ENCODE results near the gene PTPRK. TPM values are rescaled to one million over a fixed set of nuclear protein-coding genes. Genes with fewer than 3 reads are reported as not detected.
"Not testable (repeated sequence)": the region's sequence is repeated elsewhere in the genome, so short reads cannot be mapped to it uniquely, and the experiment has no call there.

The PTPRK gene
- polyA plus RNA-seq, 3 donors = 46.9 to 52.3 (median 51.2) TPM

- no peak for DNase-seq
Observed at GRCh38 chr6:128456510-128457230, 63.7 kb downstream of the PTPRK start.

- no peak for DNase-seq
Observed at GRCh38 chr6:128455959-128456358, 64.4 kb downstream of the PTPRK start.

DNA sequence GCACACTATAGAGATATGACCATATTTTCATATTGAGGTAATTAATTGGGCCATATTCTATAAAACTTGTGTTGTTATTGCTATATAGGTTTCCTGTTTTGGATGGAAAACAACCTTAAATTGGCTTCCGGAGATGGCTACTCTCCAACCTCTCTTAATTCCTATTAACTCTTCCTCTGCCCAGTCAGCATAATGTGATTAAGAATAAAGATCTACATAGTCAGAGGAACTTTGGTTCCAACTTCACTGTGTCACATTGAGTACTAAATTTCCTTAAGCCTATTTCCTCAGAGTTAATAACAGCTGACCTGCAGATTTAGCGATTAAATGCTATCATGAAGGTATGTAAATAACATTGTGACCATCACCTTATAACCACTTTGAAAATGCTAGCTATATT, 67.7 kb downstream of the PTPRK start:
- no peak for DNase-seq

GRCh38 chr6:128446497-128446896, 73.9 kb downstream of the PTPRK start:
- no peak for DNase-seq

DNA sequence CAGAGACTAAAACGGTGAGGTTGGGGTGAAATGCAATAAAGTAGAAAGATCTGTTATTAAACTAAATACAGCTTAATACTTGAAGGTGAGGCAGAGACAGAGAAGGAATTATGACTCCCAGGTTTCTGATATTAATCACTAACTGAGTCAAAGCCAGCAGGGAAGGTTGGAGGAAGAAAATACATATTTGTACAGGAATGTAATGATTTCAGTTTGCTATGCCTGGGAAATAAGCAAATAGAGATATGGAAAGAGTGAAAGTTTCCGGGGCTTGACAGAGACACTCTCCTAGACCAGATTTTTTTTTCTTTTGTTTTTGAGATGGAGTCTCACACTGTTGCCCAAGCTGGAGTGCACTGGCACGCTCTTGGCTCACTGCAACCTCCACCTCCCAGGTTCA, 76.8 kb downstream of the PTPRK start:
- no peak for DNase-seq

DNA sequence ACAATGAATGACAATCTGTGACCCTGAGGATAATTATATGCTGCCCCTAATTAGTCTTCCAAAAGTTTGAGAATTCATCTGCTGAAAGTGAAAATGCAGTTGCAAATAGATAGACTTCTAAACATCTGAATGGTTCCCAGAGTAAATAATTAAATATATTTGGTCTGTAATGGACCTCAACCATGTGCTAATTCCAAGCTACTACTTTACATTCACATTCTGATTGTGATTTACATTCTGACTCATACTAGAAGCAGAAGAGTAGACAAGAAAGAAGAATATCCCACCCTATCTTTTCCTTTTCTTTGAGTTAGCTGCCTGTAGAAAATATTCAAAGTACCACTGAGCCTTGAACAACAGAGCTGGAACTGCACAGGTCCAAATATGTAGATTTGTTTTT, 80.8 kb downstream of the PTPRK start:
- no peak for DNase-seq

DNA sequence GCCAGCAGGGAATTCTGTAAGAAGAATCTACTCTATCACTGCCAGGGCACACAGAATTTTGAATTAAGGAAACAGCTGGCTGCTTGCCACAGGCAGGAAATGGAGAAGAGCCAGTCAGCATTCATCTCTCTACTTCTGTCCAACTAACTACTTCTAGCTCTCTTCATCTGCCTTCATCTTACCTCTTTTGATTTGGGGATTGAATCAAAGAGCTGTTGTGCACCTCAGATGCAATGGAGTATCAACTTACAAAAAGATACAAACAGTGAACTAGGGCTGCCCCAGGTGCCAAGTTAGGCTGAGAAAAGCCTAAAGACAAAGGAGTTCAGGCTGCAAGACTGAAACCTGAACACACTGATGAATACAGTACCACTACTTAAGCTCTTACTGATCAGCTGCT, 82.0 kb downstream of the PTPRK start:
- no peak for DNase-seq

DNA sequence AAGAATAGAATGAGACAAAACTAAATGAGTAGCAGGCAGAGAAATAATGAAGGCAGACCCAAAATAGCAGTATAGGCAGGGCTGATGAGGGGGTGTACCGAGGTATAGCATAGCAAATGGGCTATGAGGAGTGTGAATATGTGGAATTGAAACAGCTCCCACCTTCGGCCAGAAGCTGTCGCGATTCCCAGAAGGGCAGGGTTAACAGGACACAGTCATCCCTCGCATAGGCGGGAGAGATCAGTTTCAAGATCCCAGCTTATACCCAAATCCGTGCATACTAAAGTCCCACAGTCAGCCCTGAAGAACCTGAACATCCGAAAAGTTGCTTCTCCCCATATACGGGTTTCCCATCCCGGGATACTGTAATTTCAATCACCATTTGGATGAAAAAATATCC, 82.7 kb downstream of the PTPRK start:
- no peak for DNase-seq

DNA sequence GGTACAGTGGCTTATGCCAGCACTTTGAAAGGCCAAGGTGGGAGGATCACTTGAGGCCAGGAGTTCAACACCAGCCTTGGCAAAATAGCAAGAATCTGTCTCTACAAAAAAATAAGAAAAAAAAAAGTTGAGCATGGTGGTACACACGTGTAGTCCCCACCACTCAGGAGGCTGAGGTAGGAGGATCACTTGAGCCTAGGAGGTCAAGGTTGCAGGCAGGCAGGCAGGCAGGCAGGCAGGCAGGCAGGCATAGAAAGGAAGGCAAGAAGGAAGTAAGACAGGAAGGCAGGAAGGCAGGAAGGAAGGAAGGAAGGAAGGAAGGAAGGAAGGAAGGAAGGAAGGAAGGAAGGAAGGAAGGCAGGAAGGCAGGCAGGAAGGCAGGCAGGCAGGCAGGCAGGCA, 85.6 kb downstream of the PTPRK start:
- DNase-seq = not testable (repeated sequence)

GRCh38 chr6:128432394-128432793, 88.0 kb downstream of the PTPRK start:
- no peak for DNase-seq

DNA sequence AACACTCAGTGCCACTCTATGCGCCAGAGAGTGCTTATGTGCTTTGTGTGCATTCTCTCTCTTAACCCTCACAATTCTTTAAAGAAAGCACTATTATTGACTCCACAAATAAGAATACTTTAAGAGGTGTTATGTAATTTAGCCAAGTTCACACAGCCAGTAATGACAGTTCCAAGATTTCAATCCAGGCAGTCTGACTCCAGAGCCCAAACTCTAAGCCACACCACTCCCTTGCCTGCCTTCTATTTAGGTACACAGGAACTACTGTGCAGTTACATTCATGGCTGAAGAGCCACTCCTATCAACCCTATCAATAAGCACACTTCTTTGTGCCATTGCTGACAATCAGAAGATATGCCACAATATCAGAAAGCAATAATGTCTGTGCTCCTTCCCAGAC, 93.3 kb downstream of the PTPRK start:
- DNase-seq = no peak

GRCh38 chr6:128425856-128426255, 94.5 kb downstream of the PTPRK start:
- DNase-seq = no peak

- DNase-seq = no peak
Observed at GRCh38 chr6:128422871-128423270, 97.5 kb downstream of the PTPRK start.

DNA sequence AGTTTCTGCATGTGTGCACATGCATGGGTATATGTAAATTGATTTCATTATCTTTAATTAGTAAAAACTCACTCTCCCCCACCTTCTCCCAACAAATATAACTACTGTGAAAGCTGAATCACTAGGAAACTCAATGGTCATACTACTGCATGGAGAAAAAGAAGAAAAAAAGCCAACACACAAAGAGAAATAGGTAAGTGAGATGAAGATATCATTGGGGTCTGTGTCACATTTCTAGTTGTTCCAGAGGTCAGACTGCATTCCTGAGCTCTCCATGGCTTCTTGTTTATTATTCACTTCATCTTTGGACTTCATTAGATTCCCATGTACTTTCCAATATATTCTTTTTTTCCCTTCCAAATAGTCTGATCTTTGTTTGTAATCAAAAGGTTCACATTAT, 98.2 kb downstream of the PTPRK start:
- no peak for DNase-seq

- no peak for DNase-seq
Observed at GRCh38 chr6:128421788-128422187, 98.6 kb downstream of the PTPRK start.

DNA sequence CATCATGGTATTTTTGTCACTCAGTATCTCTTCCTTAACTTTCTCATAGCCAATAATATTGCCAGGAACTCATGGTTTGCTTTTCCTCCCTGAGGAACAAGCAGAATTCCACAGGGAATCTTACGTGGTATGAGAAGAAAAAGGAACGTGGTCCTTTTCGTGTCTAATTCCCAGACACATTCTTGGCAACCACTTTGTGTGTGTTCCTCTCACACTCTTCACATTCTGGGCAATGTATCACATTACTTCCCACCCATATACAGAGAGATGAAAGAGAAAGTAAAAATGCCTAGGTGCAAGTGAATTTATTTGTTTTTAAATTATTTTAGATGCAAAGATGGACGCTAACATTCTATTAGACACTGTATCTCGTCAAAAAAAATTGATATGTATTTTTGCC, 102.7 kb downstream of the PTPRK start:
- no peak for DNase-seq

DNA sequence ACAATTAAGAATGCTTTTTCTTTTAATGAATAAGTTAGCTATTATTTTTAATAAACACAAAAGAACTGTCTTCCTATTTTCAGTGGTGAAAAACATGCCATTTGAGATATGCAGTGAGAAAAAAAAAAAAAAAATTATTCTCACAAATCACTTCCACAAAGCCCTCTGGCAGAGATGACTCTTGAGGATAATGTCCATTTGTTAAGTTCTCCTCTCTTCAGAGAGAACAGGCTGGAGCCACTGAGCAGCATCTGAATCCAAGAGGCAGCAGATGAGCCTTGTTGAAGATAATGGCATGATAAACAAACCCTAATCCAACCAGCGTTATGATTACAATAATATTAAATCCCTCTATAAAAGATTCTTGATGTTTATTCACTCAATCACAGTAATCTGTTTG, 105.0 kb downstream of the PTPRK start:
- no peak for DNase-seq

- no peak for DNase-seq
Observed at GRCh38 chr6:128414943-128415342, 105.5 kb downstream of the PTPRK start.

GRCh38 chr6:128413291-128413690, 107.1 kb downstream of the PTPRK start:
- DNase-seq = no peak

GRCh38 chr6:128412680-128413079, 107.7 kb downstream of the PTPRK start:
- DNase-seq = no peak

DNA sequence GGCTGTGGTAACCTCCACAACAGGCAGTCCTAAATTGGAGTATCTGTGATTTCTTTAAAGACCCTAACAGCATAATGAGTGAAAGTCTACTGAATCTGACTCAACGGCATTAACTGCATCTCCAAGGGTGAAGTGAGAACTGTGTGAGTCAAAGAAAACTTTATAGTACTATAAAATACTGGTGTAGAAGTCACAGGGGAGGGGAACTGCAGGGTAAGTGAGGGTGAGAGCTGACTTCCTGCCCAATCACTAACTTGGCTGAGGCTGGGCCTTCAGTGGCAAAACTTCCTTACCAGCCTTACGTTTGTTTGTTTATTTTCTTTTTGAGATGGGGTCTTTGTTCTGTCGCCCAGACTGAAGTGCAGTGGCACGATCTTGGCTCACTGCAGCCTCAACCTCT, 109.8 kb downstream of the PTPRK start:
- no peak for DNase-seq

DNA sequence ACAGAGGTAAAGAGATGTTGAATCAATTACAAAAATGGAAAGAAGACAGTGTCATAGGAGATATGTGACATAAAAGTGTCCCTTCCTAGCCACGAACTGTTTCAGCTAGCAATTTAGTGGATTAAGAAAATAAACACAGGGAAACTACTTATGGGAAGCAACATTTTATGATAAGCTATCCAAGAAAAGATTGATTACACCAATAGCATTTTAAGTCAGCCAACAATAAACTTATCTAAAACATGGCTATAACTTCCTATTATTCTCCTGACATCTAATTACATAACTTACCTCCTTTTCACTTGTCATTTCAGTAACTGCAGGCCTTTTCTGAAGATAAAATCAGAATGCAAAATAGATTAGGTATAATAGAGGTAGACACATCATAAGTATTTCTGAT, 111.4 kb downstream of the PTPRK start:
- no peak for DNase-seq

DNA sequence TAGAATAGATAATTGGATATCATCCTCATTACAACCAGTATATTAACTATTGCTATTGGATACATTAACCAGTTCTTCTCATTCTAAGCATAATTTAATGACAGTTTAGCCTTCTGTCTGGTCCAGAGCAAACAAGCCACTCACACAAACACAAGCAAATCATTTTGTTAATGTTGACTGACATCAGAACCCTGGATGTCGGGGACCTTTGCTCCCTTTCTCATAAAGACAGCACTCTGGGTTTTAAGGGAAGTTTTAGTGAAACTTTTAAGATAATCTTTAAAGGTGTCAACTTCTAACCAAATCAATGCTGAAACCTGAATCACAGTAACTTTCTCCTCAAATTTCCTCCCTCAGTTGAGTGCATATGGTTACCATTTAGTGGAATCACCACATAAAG, 113.9 kb downstream of the PTPRK start:
- no peak for DNase-seq

GRCh38 chr6:128403618-128404444, 116.6 kb downstream of the PTPRK start:
- no peak for DNase-seq
